Caco-2 (cell line): Measurements from ENCODE around the gene DYRK4. TPM values are rescaled to one million over a fixed set of nuclear protein-coding genes. Genes with fewer than 3 reads are reported as not detected.

Experiments used
- BruUV-seq: library from RNA; stranded (reverse); fragments of 400-500 nt; replicated peaks from 2 replicates; lab custom pipeline; 2021; lab: Mats Ljungman, UMichigan
- CTCF ChIA-PET: fragments of 300-600 bp; sonication (Branson Sonifier 250); formaldehyde crosslinking; loops from one replicate; lab custom pipeline; 2022; ENCODE audit warnings: antibody characterized with exemption; lab: Charles Lee
- POLR2A ChIA-PET: fragments of 300-600 bp; sonication (Branson Sonifier 250); formaldehyde crosslinking; loops from one replicate; lab custom pipeline; 2022; ENCODE audit warnings: antibody characterized with exemption; lab: Charles Lee
- DNase-seq, 2 experiments: peaks; one replicate each; pipeline versions ENCODE4 v3.0.0 to v3.0.0-alpha.2; 2020 to 2022
- H3K27me3 ChIP-seq: replicated peaks from 2 replicates; pipeline ENCODE4 v1.6.0; 2011; ENCODE audit warnings: low read length; ENCODE audit not compliant: control insufficient read depth, insufficient read depth
- H3K36me3 ChIP-seq: 2 replicates; pipeline ENCODE4 v1.5.1; 2011; ENCODE audit warnings: low read length; ENCODE audit not compliant: control insufficient read depth, insufficient read depth
- H3K4me1 ChIP-seq: fragments of 250-450 bp; sonication (Bioruptor Pico); 2 replicates; pipeline ENCODE4 v1.5.1; 2020; ENCODE audit warnings: mild to moderate bottlenecking
- H3K4me3 ChIP-seq: 2 replicates; pipeline ENCODE4 v1.5.1; 2011; ENCODE audit warnings: low read depth, mild to moderate bottlenecking, control low read depth, low read length
- H3K9me3 ChIP-seq: fragments of 250-450 bp; sonication (Bioruptor Pico); 2 replicates; pipeline ENCODE4 v1.5.1; 2020; ENCODE audit warnings: mild to moderate bottlenecking, moderate library complexity
- H3K27ac Mint-ChIP-seq: one replicate; pipeline ENCODE4 v1.8.0; 2022; ENCODE audit warnings: mixed read lengths; ENCODE audit not compliant: unreplicated experiment
- H3K27me3 Mint-ChIP-seq: one replicate; pipeline ENCODE4 v1.8.0; 2022; ENCODE audit warnings: mixed read lengths; ENCODE audit not compliant: insufficient read depth, unreplicated experiment
- H3K36me3 Mint-ChIP-seq: one replicate; pipeline ENCODE4 v1.8.0; 2022; ENCODE audit warnings: mild to moderate bottlenecking, mixed read lengths; ENCODE audit not compliant: insufficient read depth, unreplicated experiment
- H3K4me1 Mint-ChIP-seq: one replicate; pipeline ENCODE4 v1.8.0; 2022; ENCODE audit warnings: low read depth, mixed read lengths; ENCODE audit not compliant: unreplicated experiment
- H3K4me3 Mint-ChIP-seq: one replicate; pipeline ENCODE4 v1.8.0; 2022; ENCODE audit warnings: mild to moderate bottlenecking, moderate library complexity, mixed read lengths; ENCODE audit not compliant: unreplicated experiment
- H3K9me3 Mint-ChIP-seq: one replicate; pipeline ENCODE4 v1.8.0; 2022; ENCODE audit warnings: mixed read lengths; ENCODE audit not compliant: unreplicated experiment
- intact Hi-C: fragments of 100-400 bp; cut with micrococcal nuclease; formaldehyde crosslinking; loops from one replicate; pipeline ENCODE4 v1.10.0; 2022; ENCODE audit not compliant: unreplicated experiment
- total RNA-seq: library from RNA; stranded (reverse); gene quantifications from 2 replicates; pipeline ENCODE4 v1.2.3, GENCODE V29; 2022
- TF ChIP-seq, protein P1 (sequence below), 2 experiments: fragments of 200-600 bp in 1 of 2; IDR thresholded peaks; 1 replicate in 1 of 2; 2 replicates in 1 of 2; pipeline versions ENCODE4 v1.5.1 to v1.8.0; 2011 to 2022; ENCODE audit warnings: antibody characterized with exemption in 1 of 2, control low read depth in 1 of 2, inconsistent platforms in 1 of 2, low read depth in 1 of 2, low read length in 1 of 2, mild to moderate bottlenecking in 1 of 2, moderate library complexity in 1 of 2; ENCODE audit not compliant: insufficient read depth in 1 of 2, severe bottlenecking in 1 of 2, unreplicated experiment in 1 of 2

DYRK4 gene
- total RNA-seq, 1 experiment from 2014 or later = 7.7 TPM

DNA sequence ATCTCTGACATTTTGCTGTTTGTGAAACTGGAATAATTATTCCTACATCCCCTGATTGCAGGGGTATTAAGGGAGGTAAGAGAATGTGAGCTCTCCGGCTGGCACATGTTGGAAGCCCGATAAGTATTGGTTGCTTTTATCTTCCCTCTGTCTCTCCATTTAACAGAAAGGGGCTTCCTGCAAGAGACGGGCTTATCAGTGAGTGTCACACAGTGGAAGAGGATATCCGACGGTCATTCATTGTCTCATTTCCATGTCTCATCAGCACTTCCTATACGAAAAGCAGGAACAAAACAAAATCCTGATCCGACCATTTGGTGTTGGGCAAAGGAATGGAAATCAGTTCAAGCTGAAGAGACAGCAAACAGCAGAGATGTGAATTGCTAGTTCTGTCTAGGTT lies 10.7 kb downstream of the DYRK4 start:
- intact Hi-C loops = no loop called here
- POLR2A ChIA-PET = no interaction called here
- Histone ChIP-seq H3K36me3 (no peaks in the 10 kb centered on the region), H3K4me1 (no peaks in the 10 kb centered on the region), H3K4me3 (no peak overlapping the region), H3K9me3 (no peaks in the 10 kb centered on the region), H3K27me3 (no peaks in the 10 kb centered on the region)
- H3K9me3 Mint-ChIP-seq = no peaks in the 10 kb centered on the region
- no peaks in the 10 kb centered on the region for H3K4me1 Mint-ChIP-seq
- H3K27ac Mint-ChIP-seq = no peak overlapping the region
- TF ChIP-seq, protein P1, sequence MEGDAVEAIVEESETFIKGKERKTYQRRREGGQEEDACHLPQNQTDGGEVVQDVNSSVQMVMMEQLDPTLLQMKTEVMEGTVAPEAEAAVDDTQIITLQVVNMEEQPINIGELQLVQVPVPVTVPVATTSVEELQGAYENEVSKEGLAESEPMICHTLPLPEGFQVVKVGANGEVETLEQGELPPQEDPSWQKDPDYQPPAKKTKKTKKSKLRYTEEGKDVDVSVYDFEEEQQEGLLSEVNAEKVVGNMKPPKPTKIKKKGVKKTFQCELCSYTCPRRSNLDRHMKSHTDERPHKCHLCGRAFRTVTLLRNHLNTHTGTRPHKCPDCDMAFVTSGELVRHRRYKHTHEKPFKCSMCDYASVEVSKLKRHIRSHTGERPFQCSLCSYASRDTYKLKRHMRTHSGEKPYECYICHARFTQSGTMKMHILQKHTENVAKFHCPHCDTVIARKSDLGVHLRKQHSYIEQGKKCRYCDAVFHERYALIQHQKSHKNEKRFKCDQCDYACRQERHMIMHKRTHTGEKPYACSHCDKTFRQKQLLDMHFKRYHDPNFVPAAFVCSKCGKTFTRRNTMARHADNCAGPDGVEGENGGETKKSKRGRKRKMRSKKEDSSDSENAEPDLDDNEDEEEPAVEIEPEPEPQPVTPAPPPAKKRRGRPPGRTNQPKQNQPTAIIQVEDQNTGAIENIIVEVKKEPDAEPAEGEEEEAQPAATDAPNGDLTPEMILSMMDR (IDR thresholded peaks at IDR 0.05; ENCODE audit: insufficient read depth in 1 of 2, low read depth in 1 of 2, low read length in 1 of 2, severe bottlenecking in 1 of 2, unreplicated experiment in 1 of 2) = no peak
- H3K36me3 Mint-ChIP-seq = no peaks in the 10 kb centered on the region
- CTCF ChIA-PET = no interaction called here
- H3K4me3 Mint-ChIP-seq = no peak overlapping the region
- DNase-seq = no peak
- BruUV-seq = no TSS peak
- peaks cover 20% of the 10 kb centered on the region for H3K27me3 Mint-ChIP-seq

DNA sequence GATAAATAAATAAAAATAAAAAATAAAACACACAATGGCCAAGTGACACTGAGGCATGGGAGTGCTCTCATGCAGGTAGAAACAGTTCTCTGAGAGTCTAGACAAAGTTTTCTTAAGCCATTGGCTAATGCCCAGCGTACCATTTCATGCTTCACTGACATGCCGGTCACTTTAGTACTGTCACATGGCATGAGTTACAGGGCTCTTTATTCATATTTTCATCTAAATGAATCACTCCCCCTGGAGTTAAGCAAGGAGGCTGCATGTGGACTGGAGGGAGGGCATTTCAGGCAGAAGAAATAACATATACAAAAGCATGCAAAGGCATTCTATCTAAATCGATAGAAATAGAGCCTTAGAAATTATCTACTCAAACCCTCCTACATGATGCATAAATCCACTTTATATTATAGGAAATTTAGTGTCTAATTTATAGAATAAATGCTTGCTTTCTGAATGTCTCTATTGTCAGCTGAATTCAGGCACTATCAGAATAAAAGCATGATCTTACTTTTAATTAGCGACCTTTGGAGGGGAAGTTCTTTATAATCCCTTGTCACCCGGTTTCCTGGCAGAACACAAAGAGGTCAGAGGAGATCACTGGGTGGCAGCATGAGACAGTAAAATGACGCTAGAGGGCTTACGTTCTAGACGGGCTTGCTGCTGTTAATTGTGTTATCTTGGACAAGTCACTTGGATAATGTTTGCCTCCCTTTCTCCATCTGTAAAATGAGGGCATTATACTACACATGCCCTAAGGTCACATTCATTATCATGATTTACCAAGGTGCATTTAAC lies 17.5 kb downstream of the DYRK4 start:
- H3K4me3 Mint-ChIP-seq = no peak overlapping the region
- H3K27ac Mint-ChIP-seq = no peak overlapping the region
- H3K27me3 Mint-ChIP-seq = peaks cover 40% of the 10 kb centered on the region
- ChIA-PET POLR2A (no interaction called here), CTCF (interaction anchor here (0.8 to 1.7 kb wide), 2 partner anchors 61 to 178 kb away, joined by 3 to 11 read pairs; no protein-coding TSS in a partner anchor)
- TF ChIP-seq, protein P1 (IDR thresholded peaks at IDR 0.05; ENCODE audit: insufficient read depth in 1 of 2, low read depth in 1 of 2, low read length in 1 of 2, severe bottlenecking in 1 of 2, unreplicated experiment in 1 of 2) = peak; percentile 59 to 62
- H3K36me3 ChIP-seq = no peaks in the 10 kb centered on the region
- H3K36me3 Mint-ChIP-seq = no peaks in the 10 kb centered on the region
- H3K4me3 ChIP-seq = no peak overlapping the region
- no peaks in the 10 kb centered on the region for H3K4me1 ChIP-seq
- H3K4me1 Mint-ChIP-seq = no peaks in the 10 kb centered on the region
- intact Hi-C loops = loop anchor here (1.0 to 2.0 kb wide), 3 partner anchors 69 to 423 kb away; partner anchors contain the start of genes AKAP3 and NDUFA9
- no TSS peak for BruUV-seq
- no peaks in the 10 kb centered on the region; the same call in 1 of the 2 replicates for H3K27me3 ChIP-seq
- peak; percentile 54 to 55 for DNase-seq
- no peaks in the 10 kb centered on the region for H3K9me3 ChIP-seq
- H3K9me3 Mint-ChIP-seq = no peaks in the 10 kb centered on the region

DNA sequence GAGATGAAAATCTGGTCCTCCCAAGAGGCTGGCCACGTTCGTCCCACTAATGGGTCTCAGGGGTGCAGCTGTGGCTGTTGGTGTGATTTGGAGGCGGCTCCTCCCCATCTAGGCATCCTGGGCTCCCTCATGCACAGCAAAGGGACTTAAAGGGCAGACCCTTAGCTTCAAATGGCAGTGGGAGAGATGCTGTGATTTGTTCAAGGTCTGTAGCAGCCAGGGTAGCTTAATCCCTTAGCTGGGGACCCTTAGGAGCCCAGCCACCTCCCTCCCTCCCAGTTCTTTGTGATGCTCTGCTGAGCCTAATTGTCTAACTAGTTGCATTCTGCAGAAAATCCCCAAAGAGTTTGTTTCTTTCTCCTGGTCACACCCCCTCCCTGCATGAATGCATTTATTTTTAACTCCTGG lies 18.3 kb downstream of the DYRK4 start:
- Mint-ChIP-seq H3K4me3 (no peak overlapping the region), H3K27ac (no peak overlapping the region), H3K36me3 (no peaks in the 10 kb centered on the region), H3K9me3 (no peaks in the 10 kb centered on the region), H3K27me3 (peaks cover 40% of the 10 kb centered on the region), H3K4me1 (no peaks in the 10 kb centered on the region)
- H3K36me3 ChIP-seq = no peaks in the 10 kb centered on the region
- H3K9me3 ChIP-seq = no peaks in the 10 kb centered on the region
- intact Hi-C loops = no loop called here
- no peak overlapping the region for H3K4me3 ChIP-seq
- ChIA-PET POLR2A (no interaction called here), CTCF (interaction anchor here (0.8 to 1.7 kb wide), 2 partner anchors 60 to 178 kb away, joined by 3 to 11 read pairs; no protein-coding TSS in a partner anchor)
- TF ChIP-seq, protein P1 (IDR thresholded peaks at IDR 0.05; ENCODE audit: insufficient read depth in 1 of 2, low read depth in 1 of 2, low read length in 1 of 2, severe bottlenecking in 1 of 2, unreplicated experiment in 1 of 2) = no peak
- no peaks in the 10 kb centered on the region for H3K4me1 ChIP-seq
- DNase-seq = no peak
- no peaks in the 10 kb centered on the region; the same call in 1 of the 2 replicates for H3K27me3 ChIP-seq
- BruUV-seq = no TSS peak
